ENCODE data around the gene GLUL. TPM values are rescaled to one million over a fixed set of nuclear protein-coding genes. Genes with fewer than 3 reads are reported as not detected.

Gene GLUL
- total RNA-seq, 2 experiments from 2014 or later = 50.6 to 52.8 TPM

DNA sequence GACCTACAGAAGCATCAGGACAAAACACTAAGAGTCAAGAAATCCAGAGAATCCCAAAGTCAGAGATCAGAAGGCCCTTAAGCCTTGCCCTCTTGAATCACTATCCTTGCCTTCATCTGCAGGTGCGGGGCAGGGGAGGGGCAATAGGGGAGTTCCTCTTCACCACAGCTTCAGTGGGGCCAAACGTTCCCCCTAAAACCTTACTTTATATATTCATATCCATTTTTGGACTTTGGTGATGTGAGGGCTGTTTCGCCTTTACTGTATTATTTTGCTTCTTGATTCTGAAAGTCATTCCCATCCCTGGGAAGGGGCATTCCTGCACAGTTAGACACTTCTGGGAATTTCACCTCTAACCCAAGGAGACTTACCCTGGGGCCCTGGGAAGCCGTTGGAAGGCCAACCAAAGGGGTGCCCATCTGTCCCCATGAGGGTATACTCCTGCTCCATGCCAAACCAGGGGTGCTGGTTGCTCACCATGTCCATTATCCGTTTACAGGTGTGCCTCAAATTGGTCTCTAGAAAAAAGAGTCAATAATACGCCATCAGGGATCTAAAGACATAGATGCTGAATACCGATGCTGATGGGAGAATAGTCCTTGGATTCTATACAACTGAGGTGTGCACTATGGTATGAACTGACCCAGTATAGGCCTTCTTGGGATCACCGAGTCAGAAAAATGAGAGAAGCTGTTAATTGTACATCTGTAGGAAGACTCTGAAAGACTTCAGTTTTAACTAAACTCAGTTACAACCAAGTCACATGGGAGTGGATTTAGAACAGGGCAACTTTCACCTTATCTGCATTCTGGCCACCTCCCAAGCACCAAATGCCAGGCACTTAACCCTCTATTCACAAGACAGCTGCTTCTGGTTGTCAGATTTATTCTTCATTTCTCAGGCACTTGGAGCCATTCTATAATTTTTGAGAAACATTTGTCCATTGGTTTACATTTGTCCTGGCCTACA lies 5.4 kb downstream of the GLUL start:
- peaks cover 26% of the 10 kb centered on the region for H3K36me3 Mint-ChIP-seq (ENCODE audit: low read depth)
- ATAC-seq = no peak

DNA sequence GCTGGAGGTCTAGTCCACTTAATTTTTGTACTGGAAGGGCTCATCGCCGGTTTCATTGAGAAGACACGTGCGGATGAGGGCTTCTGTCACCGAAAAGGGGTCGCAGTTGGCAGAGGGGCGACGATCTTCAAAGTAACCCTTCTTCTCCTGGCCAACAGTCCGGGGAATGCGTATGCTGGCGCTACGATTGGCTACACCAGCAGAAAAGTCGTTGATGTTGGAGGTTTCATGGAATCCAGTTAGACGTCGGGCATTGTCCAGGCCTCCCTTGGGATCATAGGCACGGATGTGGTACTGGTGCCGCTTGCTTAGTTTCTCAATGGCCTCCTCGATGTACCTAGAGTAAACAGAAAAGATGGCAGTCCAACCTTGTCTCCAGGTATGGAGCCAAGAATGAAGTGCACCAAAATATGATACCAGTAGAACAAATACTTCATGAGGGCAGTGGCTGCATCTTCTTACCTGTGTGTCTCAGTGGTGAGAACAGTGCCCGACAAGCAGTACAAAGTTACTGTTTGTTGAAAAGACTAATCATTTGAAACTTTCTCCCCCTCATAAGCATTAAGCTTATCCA lies 7.1 kb downstream of the GLUL start:
- Mint-ChIP-seq H3K9me3 (no peaks in the 10 kb centered on the region), H3K27me3 (no peaks in the 10 kb centered on the region), H3K4me3 (no peak overlapping the region), H3K36me3 (ENCODE audit: low read depth) (peaks cover 20% of the 10 kb centered on the region), H3K27ac (no peak overlapping the region), H3K4me1 (ENCODE audit: low read depth) (peaks cover 2% of the 10 kb centered on the region)
- intact Hi-C loops (cut with micrococcal nuclease) = no loop called here
- no peak for DNase-seq
- ChIA-PET CTCF (no interaction called here), POLR2A (no interaction called here)
- no peak for ATAC-seq
- TF ChIP-seq, protein P1, sequence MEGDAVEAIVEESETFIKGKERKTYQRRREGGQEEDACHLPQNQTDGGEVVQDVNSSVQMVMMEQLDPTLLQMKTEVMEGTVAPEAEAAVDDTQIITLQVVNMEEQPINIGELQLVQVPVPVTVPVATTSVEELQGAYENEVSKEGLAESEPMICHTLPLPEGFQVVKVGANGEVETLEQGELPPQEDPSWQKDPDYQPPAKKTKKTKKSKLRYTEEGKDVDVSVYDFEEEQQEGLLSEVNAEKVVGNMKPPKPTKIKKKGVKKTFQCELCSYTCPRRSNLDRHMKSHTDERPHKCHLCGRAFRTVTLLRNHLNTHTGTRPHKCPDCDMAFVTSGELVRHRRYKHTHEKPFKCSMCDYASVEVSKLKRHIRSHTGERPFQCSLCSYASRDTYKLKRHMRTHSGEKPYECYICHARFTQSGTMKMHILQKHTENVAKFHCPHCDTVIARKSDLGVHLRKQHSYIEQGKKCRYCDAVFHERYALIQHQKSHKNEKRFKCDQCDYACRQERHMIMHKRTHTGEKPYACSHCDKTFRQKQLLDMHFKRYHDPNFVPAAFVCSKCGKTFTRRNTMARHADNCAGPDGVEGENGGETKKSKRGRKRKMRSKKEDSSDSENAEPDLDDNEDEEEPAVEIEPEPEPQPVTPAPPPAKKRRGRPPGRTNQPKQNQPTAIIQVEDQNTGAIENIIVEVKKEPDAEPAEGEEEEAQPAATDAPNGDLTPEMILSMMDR (IDR thresholded peaks at IDR 0.05) = no peak

More for the DNA sequence above, 5.4 kb downstream of the GLUL start:
- intact Hi-C loops (cut with micrococcal nuclease) = no loop called here
- no peaks in the 10 kb centered on the region for H3K9me3 Mint-ChIP-seq
- ChIA-PET POLR2A (no interaction called here), CTCF (interaction anchor here (2.0 to 2.6 kb wide), 2 partner anchors 10 to 242 kb away, joined by 8 to 19 read pairs; no protein-coding TSS in a partner anchor)
- H3K4me3 Mint-ChIP-seq = no peak overlapping the region
- peaks cover 10% of the 10 kb centered on the region for H3K4me1 Mint-ChIP-seq (ENCODE audit: low read depth)
- peaks cover 10% of the 10 kb centered on the region for H3K27me3 Mint-ChIP-seq
- no peak for DNase-seq
- TF ChIP-seq, protein P1 (IDR thresholded peaks at IDR 0.05) = no peak
- H3K27ac Mint-ChIP-seq = no peak overlapping the region

DNA sequence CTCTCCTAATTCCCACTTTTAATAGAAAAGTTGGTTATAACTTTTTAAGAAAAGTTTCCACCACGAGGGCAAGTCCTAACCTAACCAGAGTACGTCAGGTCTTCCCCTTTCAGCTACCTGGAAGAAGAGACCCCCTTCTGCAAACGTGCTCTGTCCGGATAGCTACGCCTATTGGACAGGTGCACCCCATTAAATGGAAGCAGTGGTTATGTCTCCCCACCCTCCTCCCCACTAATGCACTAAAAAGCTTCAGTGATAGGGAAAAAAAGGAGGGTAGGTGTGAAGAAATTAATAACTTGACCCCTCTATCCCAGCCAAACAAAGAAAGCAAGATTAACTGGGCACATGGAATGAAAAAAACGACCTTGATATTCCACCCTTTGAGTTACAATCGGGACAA lies 7.7 kb downstream of the GLUL start:
- no peaks in the 10 kb centered on the region for H3K9me3 Mint-ChIP-seq
- no peak overlapping the region for H3K27ac Mint-ChIP-seq
- DNase-seq (no peak), ATAC-seq (no peak)
- H3K4me3 Mint-ChIP-seq = no peak overlapping the region
- H3K4me1 Mint-ChIP-seq (ENCODE audit: low read depth) = no peaks in the 10 kb centered on the region
- intact Hi-C loops (cut with micrococcal nuclease) = no loop called here
- H3K36me3 Mint-ChIP-seq (ENCODE audit: low read depth) = peaks cover 20% of the 10 kb centered on the region
- TF ChIP-seq, protein P1 (IDR thresholded peaks at IDR 0.05) = no peak
- no peaks in the 10 kb centered on the region for H3K27me3 Mint-ChIP-seq
- ChIA-PET CTCF (interaction anchor here (0.8 kb wide), 1 partner anchor 304 kb away, joined by 3 read pairs; no protein-coding TSS in a partner anchor), POLR2A (no interaction called here)

DNA sequence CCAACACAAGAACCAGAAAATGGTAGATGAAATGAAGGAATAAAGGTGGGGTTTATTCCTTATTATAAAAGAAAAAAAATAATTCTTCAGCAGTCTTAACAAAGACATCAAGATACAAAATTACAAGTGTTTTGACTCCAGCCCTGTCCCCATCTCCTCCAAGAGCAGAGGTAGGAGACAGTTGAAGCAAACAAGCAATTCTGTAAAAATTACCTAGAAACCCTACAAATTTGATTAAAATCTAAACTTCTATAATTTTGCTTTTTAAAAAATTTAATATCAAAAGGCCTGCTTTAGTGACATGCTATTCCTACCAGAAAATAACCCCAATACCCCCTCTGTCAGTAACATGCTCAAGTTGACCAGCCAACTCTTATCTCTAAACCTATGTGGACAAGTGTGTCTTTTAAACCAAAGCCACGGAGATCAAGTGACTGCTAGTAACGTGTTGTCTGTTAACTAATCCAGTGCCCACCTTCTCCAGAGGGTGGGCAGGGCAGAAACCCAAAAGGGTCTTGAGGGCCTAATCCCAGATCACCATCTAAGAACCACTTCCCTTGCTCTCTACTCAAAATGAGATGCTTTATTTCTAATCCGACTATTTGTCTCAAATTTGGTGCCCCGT lies 8.4 kb downstream of the GLUL start:
- Mint-ChIP-seq H3K36me3 (ENCODE audit: low read depth) (peaks cover 20% of the 10 kb centered on the region), H3K4me1 (ENCODE audit: low read depth) (no peaks in the 10 kb centered on the region), H3K27me3 (no peaks in the 10 kb centered on the region), H3K27ac (no peak overlapping the region), H3K4me3 (no peak overlapping the region), H3K9me3 (no peaks in the 10 kb centered on the region)
- TF ChIP-seq, protein P1 (IDR thresholded peaks at IDR 0.05) = no peak
- DNase-seq (no peak), ATAC-seq (no peak)
- intact Hi-C loops (cut with micrococcal nuclease) = no loop called here
- CTCF ChIA-PET = interaction anchor here (0.8 to 3.0 kb wide), 2 partner anchors 13 to 303 kb away, joined by 3 to 18 read pairs; no protein-coding TSS in a partner anchor
- POLR2A ChIA-PET = no interaction called here
